ENCODE measurements around the gene SEMA4A. TPM values are rescaled to one million over a fixed set of nuclear protein-coding genes. Genes with fewer than 3 reads are reported as not detected.

Gene SEMA4A
- total and polyA plus RNA-seq, 9 of the 15 experiments (the other 6 are each of a cell fraction or from before 2014, with no cell fraction given), result 0.04 to 1.7 (median 0.45) TPM

GRCh38 chr1:156123356-156124196 is 29.8 kb upstream of the SEMA4A start (continued):
- no peak for TF ChIP-seq RNF219 (CRISPR knock-in tag; IDR thresholded peaks at IDR 0.05)
- TF ChIP-seq MLX (CRISPR knock-in tag; conservative IDR thresholded peaks at IDR 0.05), result no peak
- TF ChIP-seq ZNF436 (CRISPR knock-in tag; IDR thresholded peaks at IDR 0.05), result no peak
- no peak for TF ChIP-seq TGIF2 (CRISPR knock-in tag; IDR thresholded peaks at IDR 0.05)
- no peak for TF ChIP-seq RAD21 (CRISPR knock-in tag; conservative IDR thresholded peaks at IDR 0.05 in 1 of 2, IDR thresholded peaks at IDR 0.05 in 1 of 2)
- TF ChIP-seq XRCC4 (IDR thresholded peaks at IDR 0.05; ENCODE audit: extremely low read depth, insufficient read depth, insufficient read length), result no peak
- TF ChIP-seq NFIX (CRISPR knock-in tag; IDR thresholded peaks at IDR 0.05; ENCODE audit: low read depth), result peak; percentile 63
- no peak for TF ChIP-seq SAFB2 (IDR thresholded peaks at IDR 0.05; ENCODE audit: borderline replicate concordance, low read depth, low read length, severe bottlenecking)
- no peak for TF ChIP-seq MTF1 (CRISPR knock-in tag; IDR thresholded peaks at IDR 0.05; ENCODE audit: borderline replicate concordance)
- TF ChIP-seq HDAC2 (IDR thresholded peaks at IDR 0.05), result peak; percentile 71; the same call in 1 of the 2 replicates
- no peak for TF ChIP-seq HIVEP1 (CRISPR knock-in tag; IDR thresholded peaks at IDR 0.05)
- no peak for TF ChIP-seq SNRNP70 (optimal IDR thresholded peaks at IDR 0.05; ENCODE audit: low read depth, low read length)
- peak; percentile 83 for TF ChIP-seq ATF3 (IDR thresholded peaks at IDR 0.05)
- 0 out of 2 replicates have a peak, but pooled peaks have one; percentile 51 for TF ChIP-seq ATF3 (CRISPR knock-in tag; conservative IDR thresholded peaks at IDR 0.05)
- TF ChIP-seq RBM39 (optimal IDR thresholded peaks at IDR 0.05; ENCODE audit: low read depth, low read length), result peak; percentile 21
- no peak for TF ChIP-seq ZNF57 (CRISPR knock-in tag; IDR thresholded peaks at IDR 0.05)
- TF ChIP-seq SMAD3 (CRISPR knock-in tag; conservative IDR thresholded peaks at IDR 0.05), result no peak
- TF ChIP-seq ZNF217 (CRISPR knock-in tag; IDR thresholded peaks at IDR 0.05), result no peak
- TF ChIP-seq ZNF124 (CRISPR knock-in tag; IDR thresholded peaks at IDR 0.05), result no peak
- TF ChIP-seq SAFB (IDR thresholded peaks at IDR 0.05; ENCODE audit: borderline replicate concordance, low read depth, low read length), result no peak
- peak; percentile 17; the same call in 1 of the 2 replicates for TF ChIP-seq ATF4 (CRISPR knock-in tag; IDR thresholded peaks at IDR 0.05)
- peak; percentile 41 to 55; a peak in 3 of 4 replicates for TF ChIP-seq MAZ (CRISPR knock-in tag; conservative IDR thresholded peaks at IDR 0.05 in 1 of 2, IDR thresholded peaks at IDR 0.05 in 1 of 2)
- no peak for TF ChIP-seq ZNF253 (CRISPR knock-in tag; conservative IDR thresholded peaks at IDR 0.05)
